SK-N-SH treated with all-trans-retinoic acid at 6 μM for 48 hours (cell line): ENCODE data around the gene ADGRV1.
"Not testable (repeated sequence)": the region's sequence is repeated elsewhere in the genome, so short reads cannot be mapped to it uniquely, and the experiment has no call there.

Experiments
- ATAC-seq: fragments of 200-7000 bp; cut with Tn5 transposase; 3 replicates; pipeline ENCODE4 v1.9.1; 2020; ENCODE audit warnings: mild to moderate bottlenecking, moderate library complexity
- ARNTL ChIP-seq: fragments of 450-650 bp; formaldehyde crosslinking; IDR thresholded peaks from 2 replicates; pipeline ENCODE4 v1.5.0; 2020; ENCODE audit warnings: low read depth, mild to moderate bottlenecking, moderate library complexity, borderline replicate concordance
- CSDC2 ChIP-seq: fragments of 250-450 bp; sonication (Bioruptor Pico); IDR thresholded peaks from 2 replicates; pipeline ENCODE4 v1.5.0; 2020; ENCODE audit warnings: mild to moderate bottlenecking, moderate library complexity
- ESRRG ChIP-seq: fragments of 250-450 bp; sonication (Bioruptor Pico); IDR thresholded peaks from 2 replicates; pipeline ENCODE4 v1.6.1; 2021; ENCODE audit warnings: mild to moderate bottlenecking
- GLIS3 ChIP-seq: fragments of 250-450 bp; sonication (Bioruptor Pico); IDR thresholded peaks from 2 replicates; pipeline ENCODE4 v1.5.0; 2020; ENCODE audit warnings: mild to moderate bottlenecking, moderate library complexity
- ISL1 ChIP-seq: fragments of 250-450 bp; sonication (Bioruptor Pico); IDR thresholded peaks from 2 replicates; pipeline ENCODE4 v2.1.2; 2022; ENCODE audit warnings: mild to moderate bottlenecking, moderate library complexity
- OSR1 ChIP-seq: fragments of 250-450 bp; sonication (Bioruptor Pico); IDR thresholded peaks from 2 replicates; pipeline ENCODE4 v1.8.0; 2022; ENCODE audit warnings: moderate library complexity, mild to moderate bottlenecking, inconsistent platforms
- PPARA ChIP-seq: fragments of 250-450 bp; sonication (Bioruptor Pico); IDR thresholded peaks from 2 replicates; pipeline ENCODE4 v1.5.0; 2020; ENCODE audit warnings: mild to moderate bottlenecking, borderline replicate concordance
- RARB ChIP-seq: fragments of 250-450 bp; sonication (Bioruptor Pico); IDR thresholded peaks from 2 replicates; pipeline ENCODE4 v1.8.0; 2021; ENCODE audit warnings: mild to moderate bottlenecking, moderate library complexity
- SNAI2 ChIP-seq: fragments of 250-450 bp; sonication (Bioruptor Pico); IDR thresholded peaks from 2 replicates; pipeline ENCODE4 v1.5.0; 2020; ENCODE audit warnings: mild to moderate bottlenecking, moderate library complexity
- TCF4 ChIP-seq: fragments of 250-450 bp; sonication (Bioruptor Pico); IDR thresholded peaks from 2 replicates; pipeline ENCODE4 v1.8.0; 2021; ENCODE audit warnings: mild to moderate bottlenecking, moderate library complexity, borderline replicate concordance
- TOX ChIP-seq: fragments of 250-450 bp; sonication (Bioruptor Pico); IDR thresholded peaks from 2 replicates; pipeline ENCODE4 v1.8.0; 2021; ENCODE audit warnings: mild to moderate bottlenecking, moderate library complexity, borderline replicate concordance
- ZC3H10 ChIP-seq: fragments of 250-450 bp; sonication (Bioruptor Pico); IDR thresholded peaks from 2 replicates; pipeline ENCODE4 v1.5.1; 2021; ENCODE audit warnings: mild to moderate bottlenecking, moderate library complexity
- ZFP3 ChIP-seq: fragments of 250-450 bp; sonication (Bioruptor Pico); IDR thresholded peaks from 2 replicates; pipeline ENCODE4 v1.5.0; 2020; ENCODE audit warnings: mild to moderate bottlenecking, moderate library complexity
- ZFP30 ChIP-seq: fragments of 450-650 bp; formaldehyde crosslinking; IDR thresholded peaks from 2 replicates; pipeline ENCODE4 v1.5.0; 2022; ENCODE audit warnings: mild to moderate bottlenecking, moderate library complexity
- ZNF565 ChIP-seq: fragments of 450-650 bp; formaldehyde crosslinking; conservative IDR thresholded peaks from 2 replicates; pipeline ENCODE4 v1.5.0; 2020; ENCODE audit warnings: low read depth, mild to moderate bottlenecking, moderate library complexity
- ZNF70 ChIP-seq: fragments of 450-650 bp; formaldehyde crosslinking; IDR thresholded peaks from 2 replicates; pipeline ENCODE4 v1.5.0; 2020; ENCODE audit warnings: mild to moderate bottlenecking, moderate library complexity
- ZNF8 ChIP-seq: fragments of 450-650 bp; formaldehyde crosslinking; IDR thresholded peaks from 2 replicates; pipeline ENCODE4 v1.5.0; 2020; ENCODE audit warnings: mild to moderate bottlenecking, moderate library complexity
- TF ChIP-seq, protein P1 (sequence below): fragments of 250-450 bp; sonication (Bioruptor Pico); IDR thresholded peaks from 2 replicates; pipeline ENCODE4 v1.5.0; 2020; ENCODE audit warnings: mild to moderate bottlenecking, moderate library complexity
- TF ChIP-seq, protein P2 (sequence below): fragments of 250-450 bp; sonication (Bioruptor Pico); IDR thresholded peaks from 2 replicates; pipeline ENCODE4 v1.5.1; 2020; ENCODE audit warnings: low read depth, mild to moderate bottlenecking, moderate library complexity
- TF ChIP-seq, protein P3 (sequence below): fragments of 250-450 bp; sonication (Bioruptor Pico); IDR thresholded peaks from 2 replicates; pipeline ENCODE4 v1.8.0; 2021; ENCODE audit warnings: low read depth, mild to moderate bottlenecking, moderate library complexity, borderline replicate concordance

The ADGRV1 gene

DNA sequence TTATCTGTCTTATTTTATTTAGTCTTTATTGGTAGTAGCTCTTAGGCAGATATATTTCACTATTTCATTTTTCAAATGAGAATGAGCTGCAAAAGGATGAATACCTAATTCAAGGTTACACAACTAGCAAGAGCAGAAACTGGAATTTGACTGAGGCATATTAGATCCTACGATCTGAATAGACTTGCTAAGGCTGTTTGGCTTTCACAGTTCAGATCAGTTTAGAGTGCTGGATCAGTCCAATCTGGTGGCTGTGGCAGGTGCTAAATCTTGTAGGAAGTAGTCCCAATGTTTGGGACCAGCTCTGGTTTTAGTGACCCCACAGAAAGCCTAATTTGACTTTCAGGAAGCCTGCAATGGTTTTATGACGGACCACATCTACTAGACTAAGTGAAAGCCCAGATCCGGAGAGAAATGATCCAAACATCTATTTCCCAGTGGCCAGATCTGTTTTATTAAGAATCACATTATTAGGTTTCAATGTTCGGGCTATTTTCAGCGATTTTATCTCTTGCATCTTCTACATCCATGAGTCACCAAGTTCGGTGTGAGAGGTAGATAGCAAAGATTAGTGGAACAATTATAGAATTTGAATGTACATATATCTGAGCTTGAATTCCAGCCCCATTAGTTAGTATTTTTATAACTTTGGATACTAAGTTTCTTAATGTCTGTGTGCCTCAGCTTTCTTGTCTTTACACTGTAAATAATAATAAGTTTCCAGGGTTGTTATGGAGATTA is 359.5 kb downstream of the ADGRV1 start:
- no peak for ATAC-seq
- TF ChIP-seq TCF4 (CRISPR knock-in tag) (no peak), ZFP3 (no peak), PPARA (CRISPR knock-in tag) (no peak), ZFP30 (CRISPR knock-in tag) (no peak)
- TF ChIP-seq, protein P1, sequence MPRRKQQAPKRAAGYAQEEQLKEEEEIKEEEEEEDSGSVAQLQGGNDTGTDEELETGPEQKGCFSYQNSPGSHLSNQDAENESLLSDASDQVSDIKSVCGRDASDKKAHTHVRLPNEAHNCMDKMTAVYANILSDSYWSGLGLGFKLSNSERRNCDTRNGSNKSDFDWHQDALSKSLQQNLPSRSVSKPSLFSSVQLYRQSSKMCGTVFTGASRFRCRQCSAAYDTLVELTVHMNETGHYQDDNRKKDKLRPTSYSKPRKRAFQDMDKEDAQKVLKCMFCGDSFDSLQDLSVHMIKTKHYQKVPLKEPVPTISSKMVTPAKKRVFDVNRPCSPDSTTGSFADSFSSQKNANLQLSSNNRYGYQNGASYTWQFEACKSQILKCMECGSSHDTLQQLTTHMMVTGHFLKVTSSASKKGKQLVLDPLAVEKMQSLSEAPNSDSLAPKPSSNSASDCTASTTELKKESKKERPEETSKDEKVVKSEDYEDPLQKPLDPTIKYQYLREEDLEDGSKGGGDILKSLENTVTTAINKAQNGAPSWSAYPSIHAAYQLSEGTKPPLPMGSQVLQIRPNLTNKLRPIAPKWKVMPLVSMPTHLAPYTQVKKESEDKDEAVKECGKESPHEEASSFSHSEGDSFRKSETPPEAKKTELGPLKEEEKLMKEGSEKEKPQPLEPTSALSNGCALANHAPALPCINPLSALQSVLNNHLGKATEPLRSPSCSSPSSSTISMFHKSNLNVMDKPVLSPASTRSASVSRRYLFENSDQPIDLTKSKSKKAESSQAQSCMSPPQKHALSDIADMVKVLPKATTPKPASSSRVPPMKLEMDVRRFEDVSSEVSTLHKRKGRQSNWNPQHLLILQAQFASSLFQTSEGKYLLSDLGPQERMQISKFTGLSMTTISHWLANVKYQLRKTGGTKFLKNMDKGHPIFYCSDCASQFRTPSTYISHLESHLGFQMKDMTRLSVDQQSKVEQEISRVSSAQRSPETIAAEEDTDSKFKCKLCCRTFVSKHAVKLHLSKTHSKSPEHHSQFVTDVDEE (CRISPR knock-in tag): no peak
- TF ChIP-seq, protein P2, sequence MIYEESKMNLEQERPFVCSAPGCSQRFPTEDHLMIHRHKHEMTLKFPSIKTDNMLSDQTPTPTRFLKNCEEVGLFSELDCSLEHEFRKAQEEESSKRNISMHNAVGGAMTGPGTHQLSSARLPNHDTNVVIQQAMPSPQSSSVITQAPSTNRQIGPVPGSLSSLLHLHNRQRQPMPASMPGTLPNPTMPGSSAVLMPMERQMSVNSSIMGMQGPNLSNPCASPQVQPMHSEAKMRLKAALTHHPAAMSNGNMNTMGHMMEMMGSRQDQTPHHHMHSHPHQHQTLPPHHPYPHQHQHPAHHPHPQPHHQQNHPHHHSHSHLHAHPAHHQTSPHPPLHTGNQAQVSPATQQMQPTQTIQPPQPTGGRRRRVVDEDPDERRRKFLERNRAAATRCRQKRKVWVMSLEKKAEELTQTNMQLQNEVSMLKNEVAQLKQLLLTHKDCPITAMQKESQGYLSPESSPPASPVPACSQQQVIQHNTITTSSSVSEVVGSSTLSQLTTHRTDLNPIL (CRISPR knock-in tag): no peak

DNA sequence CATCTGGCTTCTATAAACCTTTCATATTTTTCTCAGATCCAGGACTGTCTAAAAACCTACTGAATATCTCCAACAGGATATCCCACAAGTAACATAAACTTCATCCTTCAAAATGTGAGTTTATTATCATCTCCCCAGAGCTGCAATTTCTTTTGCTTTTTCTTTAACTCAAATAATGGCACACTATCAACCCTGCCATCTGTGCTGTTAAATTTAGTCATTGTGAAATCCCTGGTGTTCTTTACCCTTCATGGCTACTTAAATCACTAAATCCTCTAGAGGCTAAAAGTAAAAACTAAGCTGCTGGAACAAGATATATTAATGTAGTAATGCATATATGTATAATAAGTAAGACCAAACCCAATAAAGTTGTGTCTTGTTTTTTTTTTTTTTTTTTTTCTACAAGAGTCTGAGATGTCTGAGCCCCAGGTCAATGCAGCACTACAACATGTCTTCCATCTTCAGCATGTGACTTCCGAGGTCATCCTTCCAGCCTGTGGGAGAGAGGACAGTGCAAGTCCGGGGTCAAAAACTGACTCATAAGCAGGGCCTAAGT is 362.9 kb downstream of the ADGRV1 start:
- TF ChIP-seq PPARA (CRISPR knock-in tag): no peak
- TF ChIP-seq, all 23 proteins: peak for 0
- no peak for ATAC-seq

DNA sequence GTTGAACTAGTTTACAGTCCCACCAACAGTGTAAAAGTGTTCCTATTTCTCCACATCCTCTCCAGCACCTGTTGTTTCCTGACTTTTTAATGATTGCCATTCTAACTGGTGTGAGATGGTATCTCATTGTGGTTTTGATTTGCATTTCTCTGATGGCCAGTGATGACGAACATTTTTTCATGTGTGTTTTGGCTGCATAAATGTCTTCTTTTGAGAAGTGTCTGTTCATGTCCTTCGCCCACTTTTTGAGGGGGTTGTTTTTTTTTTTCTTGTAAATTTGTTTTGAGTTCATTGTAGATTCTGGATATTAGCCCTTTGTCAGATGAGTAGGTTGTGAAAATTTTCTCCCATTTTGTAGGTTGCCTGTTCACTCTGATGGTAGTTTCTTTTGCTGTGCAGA is 365.6 kb downstream of the ADGRV1 start:
- not testable (repeated sequence) for ATAC-seq

DNA sequence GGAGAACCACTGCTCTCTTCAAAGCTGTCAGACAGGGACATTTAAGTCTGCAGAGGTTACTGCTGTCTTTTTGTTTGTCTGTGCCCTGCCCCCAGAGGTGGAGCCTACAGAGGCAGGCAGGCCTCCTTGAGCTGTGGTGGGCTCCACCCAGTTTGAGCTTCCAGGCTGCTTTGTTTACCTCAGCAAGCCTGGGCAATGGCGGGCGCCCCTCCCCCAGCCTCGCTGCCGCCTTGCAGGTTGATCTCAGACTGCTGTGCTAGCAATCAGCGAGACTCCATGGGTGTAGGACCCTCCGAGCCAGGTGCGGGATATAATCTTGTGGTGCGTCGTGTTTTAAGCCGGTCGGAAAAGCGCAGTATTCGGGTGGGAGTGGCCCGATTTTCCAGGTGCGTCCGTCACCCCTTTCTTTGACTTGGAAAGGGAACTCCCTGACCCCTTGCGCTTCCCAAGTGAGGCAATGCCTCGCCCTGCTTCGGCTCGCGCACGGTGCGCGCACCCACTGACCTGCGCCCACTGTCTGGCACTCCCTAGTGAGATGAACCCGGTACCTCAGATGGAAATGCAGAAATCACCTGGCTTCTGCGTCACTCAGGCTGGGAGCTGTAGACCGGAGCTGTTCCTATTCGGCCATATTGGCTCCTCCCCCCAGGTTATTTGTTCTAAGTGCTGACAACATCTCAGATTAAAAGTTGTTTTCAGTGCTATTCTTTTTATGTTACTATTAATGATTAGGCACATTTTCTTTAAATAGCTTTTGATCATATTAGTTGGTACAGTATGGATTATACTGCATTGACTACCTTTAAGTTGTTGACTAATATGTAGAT is 370.6 kb downstream of the ADGRV1 start:
- not testable (repeated sequence) for ATAC-seq

DNA sequence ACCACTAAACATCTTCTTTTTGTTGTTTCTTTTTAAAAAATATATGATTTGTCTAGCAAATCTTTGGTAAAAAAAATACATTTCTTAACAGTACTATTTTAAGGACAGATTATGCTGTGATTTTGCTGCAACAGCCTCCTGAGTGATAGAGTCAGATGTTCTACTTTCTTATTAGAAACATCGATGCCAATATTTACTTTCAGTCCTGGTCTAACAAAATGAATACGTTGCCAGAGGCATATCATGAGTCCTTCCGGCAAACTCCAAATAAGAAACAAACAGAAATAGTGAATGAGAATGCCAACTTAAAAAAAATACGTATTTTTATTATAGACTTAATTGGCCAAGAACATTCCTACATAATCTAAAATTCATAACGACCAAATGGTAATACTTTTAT is 371.5 kb downstream of the ADGRV1 start:
- no peak for ATAC-seq
- no peak for TF ChIP-seq CSDC2 (CRISPR knock-in tag)
- no peak for TF ChIP-seq TOX
- TF ChIP-seq, all 23 proteins: peak for 0

DNA sequence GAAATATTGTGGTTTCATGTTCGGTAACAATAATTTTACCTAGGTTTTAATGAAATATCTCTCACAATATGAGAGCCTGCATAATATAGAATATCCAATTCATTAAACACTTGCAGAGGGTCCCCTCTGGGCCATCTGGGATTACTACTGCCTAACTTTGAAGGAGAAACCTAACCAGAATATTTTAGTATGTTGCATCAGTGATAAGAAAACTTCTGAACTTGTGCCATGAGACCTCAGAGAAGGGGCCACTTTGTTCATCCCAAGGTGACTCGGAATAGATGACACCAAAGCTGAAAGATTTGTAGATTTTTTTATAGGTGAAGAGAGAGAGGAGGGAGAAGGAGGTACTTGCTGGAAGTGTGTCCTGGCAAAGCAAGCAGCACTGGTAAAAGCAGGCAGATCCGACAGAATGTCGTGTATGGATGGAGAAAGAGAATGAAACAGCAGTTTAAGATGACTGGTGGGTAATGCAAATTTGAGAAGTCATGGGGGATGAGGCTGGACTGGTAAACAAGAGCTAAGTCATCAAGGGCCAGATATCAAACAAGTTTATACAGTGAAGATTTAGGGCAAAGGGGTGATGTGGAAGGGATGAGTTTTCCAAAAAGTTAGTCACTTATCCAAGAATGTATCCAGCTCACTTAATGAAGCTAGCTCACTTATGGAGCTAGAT is 372.3 kb downstream of the ADGRV1 start:
- ATAC-seq: no peak
- TF ChIP-seq ESRRG (no peak), ISL1 (CRISPR knock-in tag) (no peak), ZNF70 (CRISPR knock-in tag) (no peak), ZC3H10 (CRISPR knock-in tag) (no peak), ARNTL (CRISPR knock-in tag) (no peak), RARB (no peak), ZNF8 (CRISPR knock-in tag) (no peak), OSR1 (CRISPR knock-in tag) (no peak), GLIS3 (no peak), ZFP3 (no peak), ZNF565 (no peak), SNAI2 (no peak), ZFP30 (CRISPR knock-in tag) (no peak), TCF4 (CRISPR knock-in tag) (no peak), TOX (no peak)
- TF ChIP-seq, protein P2 (CRISPR knock-in tag): no peak
- TF ChIP-seq, protein P3, sequence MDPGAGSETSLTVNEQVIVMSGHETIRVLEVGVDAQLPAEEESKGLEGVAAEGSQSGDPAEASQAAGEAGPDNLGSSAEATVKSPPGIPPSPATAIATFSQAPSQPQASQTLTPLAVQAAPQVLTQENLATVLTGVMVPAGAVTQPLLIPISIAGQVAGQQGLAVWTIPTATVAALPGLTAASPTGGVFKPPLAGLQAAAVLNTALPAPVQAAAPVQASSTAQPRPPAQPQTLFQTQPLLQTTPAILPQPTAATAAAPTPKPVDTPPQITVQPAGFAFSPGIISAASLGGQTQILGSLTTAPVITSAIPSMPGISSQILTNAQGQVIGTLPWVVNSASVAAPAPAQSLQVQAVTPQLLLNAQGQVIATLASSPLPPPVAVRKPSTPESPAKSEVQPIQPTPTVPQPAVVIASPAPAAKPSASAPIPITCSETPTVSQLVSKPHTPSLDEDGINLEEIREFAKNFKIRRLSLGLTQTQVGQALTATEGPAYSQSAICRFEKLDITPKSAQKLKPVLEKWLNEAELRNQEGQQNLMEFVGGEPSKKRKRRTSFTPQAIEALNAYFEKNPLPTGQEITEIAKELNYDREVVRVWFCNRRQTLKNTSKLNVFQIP (CRISPR knock-in tag): no peak
- TF ChIP-seq, protein P1 (CRISPR knock-in tag): no peak
